ENCODE measurements around the gene G6PC1.

DNA sequence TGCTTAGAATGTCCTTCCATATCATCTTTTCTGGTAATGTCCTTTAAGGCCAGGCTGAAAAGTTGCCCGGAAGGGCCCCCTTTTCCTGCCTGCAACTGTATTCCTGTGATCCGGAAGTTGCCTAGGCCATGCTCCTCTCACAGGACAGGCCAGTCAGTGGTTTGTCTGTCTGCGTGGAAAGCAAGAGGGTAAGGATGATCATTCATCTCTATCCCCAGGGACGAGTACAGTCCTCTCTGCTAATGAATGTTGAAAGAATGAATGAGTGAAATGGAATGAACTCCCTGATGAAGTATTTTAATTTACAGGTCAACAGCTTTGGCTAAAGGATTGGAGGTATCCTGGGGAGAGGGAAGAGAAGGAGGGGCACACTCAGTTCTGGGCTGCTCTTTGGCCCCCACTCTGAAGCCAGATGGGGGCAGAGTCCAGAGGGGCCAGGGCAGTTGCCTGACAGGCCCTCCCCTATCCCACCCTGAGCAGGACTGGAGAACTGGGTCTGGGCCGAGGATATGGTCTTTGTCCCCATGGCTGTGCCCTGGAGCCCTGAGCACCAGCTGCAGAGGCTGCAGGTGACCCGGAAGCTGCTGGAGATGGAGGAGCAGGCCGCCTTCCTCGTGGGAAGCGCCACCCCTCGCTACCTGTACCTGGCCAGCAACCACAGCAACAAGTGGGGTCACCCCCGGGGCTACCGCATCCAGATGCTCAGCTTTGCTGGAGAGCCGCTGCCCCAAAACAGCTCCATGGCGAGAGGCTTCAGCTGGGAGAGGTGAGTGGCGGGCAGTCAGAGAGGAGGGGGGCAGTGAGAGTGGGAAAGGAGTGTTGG lies 46.4 kb upstream of the G6PC1 start:
- TF ChIP-seq, protein P1, sequence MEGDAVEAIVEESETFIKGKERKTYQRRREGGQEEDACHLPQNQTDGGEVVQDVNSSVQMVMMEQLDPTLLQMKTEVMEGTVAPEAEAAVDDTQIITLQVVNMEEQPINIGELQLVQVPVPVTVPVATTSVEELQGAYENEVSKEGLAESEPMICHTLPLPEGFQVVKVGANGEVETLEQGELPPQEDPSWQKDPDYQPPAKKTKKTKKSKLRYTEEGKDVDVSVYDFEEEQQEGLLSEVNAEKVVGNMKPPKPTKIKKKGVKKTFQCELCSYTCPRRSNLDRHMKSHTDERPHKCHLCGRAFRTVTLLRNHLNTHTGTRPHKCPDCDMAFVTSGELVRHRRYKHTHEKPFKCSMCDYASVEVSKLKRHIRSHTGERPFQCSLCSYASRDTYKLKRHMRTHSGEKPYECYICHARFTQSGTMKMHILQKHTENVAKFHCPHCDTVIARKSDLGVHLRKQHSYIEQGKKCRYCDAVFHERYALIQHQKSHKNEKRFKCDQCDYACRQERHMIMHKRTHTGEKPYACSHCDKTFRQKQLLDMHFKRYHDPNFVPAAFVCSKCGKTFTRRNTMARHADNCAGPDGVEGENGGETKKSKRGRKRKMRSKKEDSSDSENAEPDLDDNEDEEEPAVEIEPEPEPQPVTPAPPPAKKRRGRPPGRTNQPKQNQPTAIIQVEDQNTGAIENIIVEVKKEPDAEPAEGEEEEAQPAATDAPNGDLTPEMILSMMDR (IDR thresholded peaks at IDR 0.05): no peak
- no peak for TF ChIP-seq POLR2A (IDR thresholded peaks at IDR 0.05)

Data from uterus (tissue), 2 donors.